ENCODE data around the gene RIGI. TPM values are rescaled to one million over a fixed set of nuclear protein-coding genes. Genes with fewer than 3 reads are reported as not detected.

The RIGI gene
- total and polyA plus RNA-seq, 2 of the 4 experiments (the other 2 are of a cell fraction): 4.8 to 13.6 TPM

GRCh38 chr9:32486839-32487562 is 39.0 kb downstream of the RIGI start:
- Histone ChIP-seq H3K36me3 (ENCODE audit: control insufficient read depth, insufficient read depth, low read length) (peaks cover 21% of the 10 kb centered on the region), H3K4me2 (ENCODE audit: low read depth, low read length) (no peak overlapping the region), H3K27ac (ENCODE audit: insufficient read depth, low read length) (no peak overlapping the region), H3K4ac (ENCODE audit: low read depth, low read length) (peak overlapping the region; percentile 4; the same call in 1 of the 2 replicates), H3K56ac (ENCODE audit: extremely low read depth, insufficient read depth, low read length) (no peak overlapping the region), H3K14ac (replicated peaks; ENCODE audit: low read depth, low read length) (no peak overlapping the region; the same call in 1 of the 2 replicates), H3K9me1 (ENCODE audit: insufficient read depth, low read length) (no peaks in the 10 kb centered on the region), H4K20me1 (ENCODE audit: insufficient read depth, low read length) (no peaks in the 10 kb centered on the region), H3K4me1 (ENCODE audit: control insufficient read depth, insufficient read depth, low read length) (peaks cover 4% of the 10 kb centered on the region; the same call in 1 of the 2 replicates), H3K27me3 (ENCODE audit: control insufficient read depth, insufficient read depth, low read length) (no peaks in the 10 kb centered on the region), H2BK120ac (ENCODE audit: low read depth, low read length) (peak overlapping the region; percentile 2; the same call in 1 of the 2 replicates), H3K79me1 (ENCODE audit: low read depth in 1 of 2, low read length in 2 of 2) (0 out of 4 replicates have a peak, but pooled peaks cover 0 to 5% of the 10 kb centered on the region in 2 experiments), H2AK9ac (replicated peaks; ENCODE audit: low read depth, low read length, poor library complexity) (no peak overlapping the region), H3K9me3 (ENCODE audit: control insufficient read depth, insufficient read depth, low read length) (no peaks in the 10 kb centered on the region), H3K4me3 (ENCODE audit: insufficient read depth, low read depth, low read length) (no peak overlapping the region), H3K23ac (ENCODE audit: low read depth, low read length) (no peak overlapping the region), H2AK5ac (ENCODE audit: low read depth, low read length) (no peak overlapping the region), H3K9ac (ENCODE audit: low read depth, low read length) (no peak overlapping the region), H4K91ac (ENCODE audit: insufficient read depth, low read depth, low read length) (no peak overlapping the region), H2BK15ac (ENCODE audit: low read depth, low read length) (no peak overlapping the region; the same call in 2 of the 3 replicates), H2BK20ac (ENCODE audit: low read depth, low read length) (peak overlapping the region; percentile 63; the same call in 1 of the 2 replicates), H4K8ac (ENCODE audit: low read depth in 2 of 2, low read length in 2 of 2) (peak overlapping the region; percentile 6 to 50; a peak in 1 of 4 replicates), H2BK5ac (ENCODE audit: low read depth, low read length, poor library complexity, severe bottlenecking) (peak overlapping the region; percentile 51), H2AFZ (replicated peaks; ENCODE audit: low read length, poor library complexity) (no peak overlapping the region), H3K18ac (ENCODE audit: low read depth, low read length) (no peak overlapping the region), H4K5ac (ENCODE audit: low read depth, low read length) (no peak overlapping the region)
- WGBS, 2 experiments (ENCODE audit: extremely low coverage in 2 of 2, insufficient read length in 1 of 2): 100% methylated on average over 1 of the region's 2 CpGs; no CpG with 5 or more reads in 1 of the 2 experiments
- dilution Hi-C loops (cut with HindIII; ENCODE audit: low sequenced_read_pairs, unreplicated experiment) (no loop called here), in situ Hi-C loops (cut with MboI; ENCODE audit: low sequenced_read_pairs) (no loop called here), intact Hi-C loops (cut with micrococcal nuclease) (no loop called here)
- peak; percentile 93 for DNase-seq
- no peak for TF ChIP-seq MAZ (IDR thresholded peaks at IDR 0.05; ENCODE audit: borderline replicate concordance, low read depth, low read length)
- TF ChIP-seq FOS (IDR thresholded peaks at IDR 0.05; ENCODE audit: low read depth, low read length): peak; percentile 12; the same call in 1 of the 2 replicates
- ATAC-seq (ENCODE audit: low read depth): peak; percentile 87
- BruUV-seq (replicated peaks): no TSS peak
- POLR2A ChIA-PET (ENCODE audit: unreplicated experiment): no interaction called here
- CTCF ChIA-PET: interaction anchor here (2.6 kb wide), 1 partner anchor 108 kb away, joined by 11 read pairs; no protein-coding TSS in a partner anchor
